GM19467 (cell line): ENCODE results near the gene AEBP2.
"Not testable (repeated sequence)": the region's sequence is repeated elsewhere in the genome, so short reads cannot be mapped to it uniquely, and the experiment has no call there.

Source experiments
- ATAC-seq: cut with Tn5 transposase; IDR thresholded peaks from one replicate; pipeline ENCODE4 v1.9.1; 2021; ENCODE audit warnings: mild to moderate bottlenecking, moderate library complexity; ENCODE audit not compliant: unreplicated experiment

The AEBP2 gene

GRCh38 chr12:19546611-19547162 is 107.4 kb downstream of the AEBP2 start:
- ATAC-seq: no peak

GRCh38 chr12:19547271-19547671 is 108.0 kb downstream of the AEBP2 start:
- ATAC-seq: no peak

GRCh38 chr12:19548834-19549233 is 109.5 kb downstream of the AEBP2 start:
- ATAC-seq: no peak

GRCh38 chr12:19550626-19551025 is 111.3 kb downstream of the AEBP2 start:
- no peak for ATAC-seq

DNA sequence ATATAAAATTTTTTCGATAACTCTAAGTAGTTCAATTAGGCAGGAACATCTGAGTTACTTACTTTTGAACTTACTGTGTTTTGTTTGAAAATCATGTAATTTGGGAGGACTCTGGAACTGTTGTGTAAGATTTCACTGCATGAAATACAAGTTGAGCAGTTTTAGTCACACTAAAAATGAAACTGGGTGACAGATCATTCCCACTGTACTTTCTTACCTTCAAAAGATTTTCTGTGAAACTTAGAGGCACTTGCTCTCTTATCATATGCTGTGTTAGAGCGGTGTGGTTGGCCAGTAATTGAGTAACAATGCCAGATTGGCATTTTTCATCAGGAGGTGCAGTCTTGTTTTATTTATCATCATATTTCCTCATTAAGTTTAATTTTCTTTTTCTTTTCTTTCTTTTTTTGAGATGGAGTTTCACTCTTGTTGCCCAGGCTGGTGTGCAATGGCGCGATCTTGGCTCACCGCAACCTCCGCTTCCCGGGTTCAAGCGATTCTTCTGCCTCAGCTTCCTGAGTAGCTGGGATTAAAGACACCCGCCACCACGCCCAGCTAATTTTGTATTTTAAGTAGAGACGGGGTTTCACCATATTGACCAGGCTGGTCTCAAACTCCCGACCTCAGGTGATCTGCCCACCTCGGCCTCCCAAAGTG is 113.3 kb downstream of the AEBP2 start:
- not testable (repeated sequence) for ATAC-seq

GRCh38 chr12:19553175-19553574 is 113.9 kb downstream of the AEBP2 start:
- ATAC-seq: no peak

- no peak for ATAC-seq
Measured at GRCh38 chr12:19561411-19561961, 122.2 kb downstream of the AEBP2 start.
